ENCODE results near the gene RRP9. TPM values are rescaled to one million over a fixed set of nuclear protein-coding genes. Genes with fewer than 3 reads are reported as not detected.
"Not testable (repeated sequence)": the region's sequence is repeated elsewhere in the genome, so short reads cannot be mapped to it uniquely, and the experiment has no call there.

The RRP9 gene
- total RNA-seq, 1 experiment from 2014 or later, result 71.3 TPM

- H3K9ac ChIP-seq (ENCODE audit: low read length), result no peak overlapping the region
- ChIA-PET POLR2A (no interaction called here), CTCF (no interaction called here), RAD21 (ENCODE audit: low non-redundant PET in 1 of 2, low total read pairs in 2 of 2, uncharacterized antibody in 2 of 2, unreplicated experiment in 2 of 2) (no interaction called here)
- no peak overlapping the region for H3K4me3 ChIP-seq (replicated peaks in 1 of 2; ENCODE audit: low read depth in 1 of 2, low read length in 2 of 2)
- no peaks in the 10 kb centered on the region for H4K20me1 ChIP-seq (ENCODE audit: insufficient read depth)
- TF ChIP-seq, protein P1, sequence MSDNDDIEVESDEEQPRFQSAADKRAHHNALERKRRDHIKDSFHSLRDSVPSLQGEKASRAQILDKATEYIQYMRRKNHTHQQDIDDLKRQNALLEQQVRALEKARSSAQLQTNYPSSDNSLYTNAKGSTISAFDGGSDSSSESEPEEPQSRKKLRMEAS (IDR thresholded peaks at IDR 0.05), result no peak
- TF ChIP-seq CBX3 (IDR thresholded peaks at IDR 0.05; ENCODE audit: low read depth) (no peak), REST (IDR thresholded peaks at IDR 0.05; ENCODE audit: low read depth) (peak; percentile 82)
- DNase-seq (ENCODE audit: low read depth, low spot score) (no peak), ATAC-seq (no peak)
- H3K27ac ChIP-seq (ENCODE audit: low read depth, low read length), result no peak overlapping the region
- no peaks in the 10 kb centered on the region for H3K79me2 ChIP-seq (ENCODE audit: insufficient read depth, low read length)
- H3K9me2 ChIP-seq (ENCODE audit: insufficient read depth), result no peaks in the 10 kb centered on the region
- peaks cover 7 to 20% of the 10 kb centered on the region in 2 experiments; a peak in 3 of 4 replicates for H3K36me3 ChIP-seq (ENCODE audit: control insufficient read depth in 1 of 2, insufficient read depth in 2 of 2, low read length in 2 of 2)
- H2AFZ ChIP-seq (ENCODE audit: low read depth, low read length, poor library complexity, severe bottlenecking), result no peak overlapping the region
- intact Hi-C loops (cut with micrococcal nuclease), result no loop called here
- H3K4me2 ChIP-seq (ENCODE audit: low read length), result no peak overlapping the region
- no peaks in the 10 kb centered on the region for H3K4me1 ChIP-seq (ENCODE audit: control insufficient read depth in 1 of 2, insufficient read depth in 2 of 2, low read length in 2 of 2)
- no peaks in the 10 kb centered on the region for H3K9me3 ChIP-seq (ENCODE audit: control insufficient read depth in 1 of 2, insufficient read depth in 1 of 2, low read depth in 1 of 2, low read length in 2 of 2)
- H3K27me3 ChIP-seq (ENCODE audit: insufficient read depth, low read length), result no peaks in the 10 kb centered on the region
- BruUV-seq (replicated peaks), result no TSS peak
Measured at GRCh38 chr3:51929420-51930003, 12.2 kb downstream of the RRP9 start.

DNA sequence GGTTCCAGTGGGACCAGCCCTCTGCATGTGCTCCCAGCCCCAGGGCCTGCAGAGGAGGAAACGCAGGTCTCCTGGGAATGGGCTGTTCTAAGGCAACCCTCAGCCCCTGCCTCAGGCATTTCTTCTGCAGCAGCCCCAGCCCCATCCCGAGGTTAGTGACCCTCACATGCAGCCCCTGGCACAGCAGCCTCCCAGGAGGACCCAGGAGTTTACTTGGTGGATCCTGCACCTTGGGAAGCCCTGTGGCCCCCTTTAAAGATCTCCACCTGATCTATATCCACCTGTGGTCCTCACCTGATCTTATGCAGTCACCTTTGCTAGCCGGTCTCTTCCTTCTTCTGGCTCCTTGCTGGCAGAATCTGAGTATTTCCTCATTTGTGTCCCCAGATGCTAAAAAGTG lies 12.7 kb downstream of the RRP9 start:
- H3K9me2 ChIP-seq (ENCODE audit: insufficient read depth); H3K27me3 ChIP-seq (ENCODE audit: insufficient read depth, low read length); H3K4me3 ChIP-seq (replicated peaks in 1 of 2; ENCODE audit: low read depth in 1 of 2, low read length in 2 of 2); H3K79me2 ChIP-seq (ENCODE audit: insufficient read depth, low read length); H3K4me2 ChIP-seq (ENCODE audit: low read length); H3K9me3 ChIP-seq (ENCODE audit: control insufficient read depth in 1 of 2, insufficient read depth in 1 of 2, low read depth in 1 of 2, low read length in 2 of 2); DNase-seq (ENCODE audit: low read depth, low spot score); BruUV-seq (replicated peaks); H4K20me1 ChIP-seq (ENCODE audit: insufficient read depth); CTCF ChIA-PET; H3K27ac ChIP-seq (ENCODE audit: low read depth, low read length); H3K9ac ChIP-seq (ENCODE audit: low read length); H3K4me1 ChIP-seq (ENCODE audit: control insufficient read depth in 1 of 2, insufficient read depth in 2 of 2, low read length in 2 of 2); H2AFZ ChIP-seq (ENCODE audit: low read depth, low read length, poor library complexity, severe bottlenecking); POLR2A ChIA-PET; RAD21 ChIA-PET (ENCODE audit: low non-redundant PET in 1 of 2, low total read pairs in 2 of 2, uncharacterized antibody in 2 of 2, unreplicated experiment in 2 of 2); intact Hi-C loops (cut with micrococcal nuclease); ATAC-seq: not testable (repeated sequence)
- H3K36me3 ChIP-seq (ENCODE audit: control insufficient read depth in 1 of 2, insufficient read depth in 2 of 2, low read length in 2 of 2), result peaks cover 6 to 14% of the 10 kb centered on the region in 2 experiments; a peak in 3 of 4 replicates
